Fibroblast of lung (primary cell): ENCODE results near the gene TRMT61A.

Experiments
- CTCF ChIP-seq, 2 donors: IDR thresholded peaks in 1 of 2; conservative IDR thresholded peaks in 1 of 2; 1 replicate in 1 of 2; 2 replicates in 1 of 2; pipeline ENCODE4 v1.5.1; 2011 to 2012; ENCODE audit warnings: low read length in 2 of 2, control low read depth in 1 of 2, inconsistent platforms in 1 of 2, low read depth in 1 of 2, mild to moderate bottlenecking in 1 of 2
- EZH2 ChIP-seq: IDR thresholded peaks from 2 replicates; pipeline ENCODE4 v1.5.1; 2012; ENCODE audit warnings: low read length, control low read depth, mild to moderate bottlenecking; ENCODE audit errors: missing control alignments

GRCh38 chr14:103568952-103569351, 40.0 kb downstream of the TRMT61A start:
- no peak for TF ChIP-seq EZH2
- TF ChIP-seq CTCF (conservative IDR thresholded peaks at IDR 0.05 in 1 of 2, IDR thresholded peaks at IDR 0.05 in 1 of 2; ENCODE audit: low read depth in 1 of 2, low read length in 2 of 2) = no peak
